ENCODE results near the gene TTC27. TPM values are rescaled to one million over a fixed set of nuclear protein-coding genes. Genes with fewer than 3 reads are reported as not detected.

TTC27 gene
- total and polyA plus RNA-seq, 2 of the 13 experiments (the other 11 are each of a cell fraction or from before 2014, with no cell fraction given): 26.7 to 44.7 TPM

DNA sequence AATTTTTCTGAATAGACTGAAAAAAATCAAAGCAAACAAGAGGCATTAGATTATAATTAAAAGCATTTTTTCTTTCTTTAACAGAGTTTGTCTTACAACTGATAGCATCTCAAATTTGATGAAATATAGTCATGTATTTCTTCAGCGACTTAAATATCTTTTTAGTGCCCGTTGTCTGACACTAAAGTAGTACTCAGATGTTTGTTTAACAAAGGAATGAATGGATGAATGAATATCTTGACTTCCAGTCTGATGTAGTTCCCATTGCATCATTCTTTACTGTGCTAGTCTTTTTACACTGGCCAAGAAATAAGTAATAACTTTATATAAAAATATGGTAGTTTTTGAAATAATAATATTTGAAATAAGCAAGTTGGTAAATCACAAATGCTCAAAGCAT is 111.1 kb downstream of the TTC27 start (continued):
- TF ChIP-seq, protein P1, sequence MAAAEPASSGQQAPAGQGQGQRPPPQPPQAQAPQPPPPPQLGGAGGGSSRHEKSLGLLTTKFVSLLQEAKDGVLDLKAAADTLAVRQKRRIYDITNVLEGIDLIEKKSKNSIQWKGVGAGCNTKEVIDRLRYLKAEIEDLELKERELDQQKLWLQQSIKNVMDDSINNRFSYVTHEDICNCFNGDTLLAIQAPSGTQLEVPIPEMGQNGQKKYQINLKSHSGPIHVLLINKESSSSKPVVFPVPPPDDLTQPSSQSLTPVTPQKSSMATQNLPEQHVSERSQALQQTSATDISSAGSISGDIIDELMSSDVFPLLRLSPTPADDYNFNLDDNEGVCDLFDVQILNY (CRISPR knock-in tag; conservative IDR thresholded peaks at IDR 0.05): no peak

DNA sequence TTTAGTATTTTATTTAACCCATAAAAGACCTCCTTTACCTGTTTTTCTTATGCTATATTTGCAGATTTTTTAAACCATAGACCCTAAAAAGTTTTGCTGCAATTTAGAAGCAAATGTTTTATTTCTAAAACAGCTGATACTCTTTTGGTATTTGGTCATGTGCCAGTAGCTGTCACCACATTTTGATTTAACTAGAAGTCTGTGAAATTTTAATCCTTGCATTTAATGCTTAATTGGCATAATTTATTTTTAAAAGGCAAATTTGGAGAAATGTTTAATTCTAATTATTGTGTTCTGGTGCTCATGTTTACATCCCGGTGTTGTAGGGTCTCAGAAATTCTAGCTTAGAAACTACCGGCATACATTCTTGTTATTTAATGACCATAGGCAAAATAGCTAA is 111.8 kb downstream of the TTC27 start:
- ATAC-seq: no peak
- no peak overlapping the region for H2AFZ ChIP-seq (ENCODE audit: low read length)
- no peaks in the 10 kb centered on the region for H3K27me3 ChIP-seq (ENCODE audit: control insufficient read depth in 1 of 2, insufficient read depth in 2 of 2, low read length in 2 of 2)
- ChIA-PET POLR2A (no interaction called here), CTCF (ENCODE audit: low intra/inter-chr PET ratio, low total read pairs) (no interaction called here)
- H3K4me2 ChIP-seq (ENCODE audit: low read depth, low read length): no peak overlapping the region
- H3K27ac ChIP-seq (ENCODE audit: extremely low read length, insufficient read depth, low read length): no peak overlapping the region
- WGBS (ENCODE audit: low lambda C conversion rate): 98% methylated on average over 2 of the region's 2 CpGs
- no peaks in the 10 kb centered on the region for H3K4me1 ChIP-seq (ENCODE audit: insufficient read depth, low read length)
- BruUV-seq (replicated peaks): no TSS peak
- no peaks in the 10 kb centered on the region for H4K20me1 ChIP-seq (ENCODE audit: insufficient read depth, low read length)
- intact Hi-C loops (cut with micrococcal nuclease; ENCODE audit: unreplicated experiment): no loop called here
- no peaks in the 10 kb centered on the region for H3K9me3 ChIP-seq (ENCODE audit: low read length)
- DNase-seq (ENCODE audit: low spot score): no peak
- no peak for TF ChIP-seq PPARG (CRISPR knock-in tag; conservative IDR thresholded peaks at IDR 0.05)
- no peak for TF ChIP-seq HIVEP1 (CRISPR knock-in tag; IDR thresholded peaks at IDR 0.05)
- TF ChIP-seq MAFF (IDR thresholded peaks at IDR 0.05; ENCODE audit: low read depth, low read length): peak; percentile 82
- TF ChIP-seq MAFK (conservative IDR thresholded peaks at IDR 0.05 in 1 of 2, IDR thresholded peaks at IDR 0.05 in 1 of 2; ENCODE audit: low read length in 2 of 2): peak; percentile 74 to 84
- no peak for TF ChIP-seq ZNF12 (CRISPR knock-in tag; IDR thresholded peaks at IDR 0.05)
- TF ChIP-seq NBN (conservative IDR thresholded peaks at IDR 0.05): no peak
- no peak for TF ChIP-seq GPN1 (CRISPR knock-in tag; IDR thresholded peaks at IDR 0.05; ENCODE audit: borderline replicate concordance)
- FAIRE-seq: no peak
- no peaks in the 10 kb centered on the region for H3K79me2 ChIP-seq (ENCODE audit: insufficient read depth, low read length)
- no peak overlapping the region for H3K4me3 ChIP-seq (replicated peaks in 1 of 3; ENCODE audit: insufficient read depth in 1 of 3, low read depth in 2 of 3, low read length in 3 of 3)
- H3K9ac ChIP-seq (ENCODE audit: insufficient read depth, low read depth, low read length): no peak overlapping the region
- H3K36me3 ChIP-seq (replicated peaks in 1 of 2; ENCODE audit: control insufficient read depth in 1 of 2, insufficient read depth in 2 of 2, low read length in 2 of 2): peaks cover 4 to 22% of the 10 kb centered on the region in 2 experiments
- in situ Hi-C loops (cut with HindIII; ENCODE audit: extremely low pct_ligation_motif_present, low pct_unique_long_range_greater_than_20kb): no loop called here

DNA sequence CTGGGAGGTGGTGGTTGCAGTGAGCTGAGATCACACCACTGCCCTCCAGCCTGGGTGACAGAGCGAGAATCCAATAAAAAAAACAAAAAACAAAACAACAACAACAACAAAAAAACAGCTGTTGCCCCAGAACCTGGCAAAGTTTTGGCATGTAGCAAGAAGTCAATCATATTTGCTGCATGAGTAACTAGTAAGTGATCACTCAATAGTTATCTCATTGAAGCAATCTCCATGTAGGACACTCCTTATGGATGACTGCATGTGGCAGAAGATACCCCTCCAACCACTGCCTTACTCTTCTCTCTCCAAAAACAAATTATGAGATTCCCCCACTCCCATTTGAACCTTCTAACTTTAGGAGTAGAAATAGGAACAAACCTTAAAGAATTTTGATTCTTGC is 113.7 kb downstream of the TTC27 start:
- intact Hi-C loops (cut with micrococcal nuclease; ENCODE audit: unreplicated experiment): no loop called here
- ChIA-PET POLR2A (no interaction called here), CTCF (ENCODE audit: low intra/inter-chr PET ratio, low total read pairs) (no interaction called here)
- H3K27me3 ChIP-seq (ENCODE audit: control insufficient read depth in 1 of 2, insufficient read depth in 2 of 2, low read length in 2 of 2): no peaks in the 10 kb centered on the region
- peaks cover 4 to 21% of the 10 kb centered on the region in 2 experiments for H3K36me3 ChIP-seq (replicated peaks in 1 of 2; ENCODE audit: control insufficient read depth in 1 of 2, insufficient read depth in 2 of 2, low read length in 2 of 2)
- no peak overlapping the region for H3K4me3 ChIP-seq (replicated peaks in 1 of 3; ENCODE audit: insufficient read depth in 1 of 3, low read depth in 2 of 3, low read length in 3 of 3)
- no peak overlapping the region for H3K4me2 ChIP-seq (ENCODE audit: low read depth, low read length)
- H3K79me2 ChIP-seq (ENCODE audit: insufficient read depth, low read length): no peaks in the 10 kb centered on the region
- H3K9me3 ChIP-seq (ENCODE audit: low read length): no peaks in the 10 kb centered on the region
- no peak for FAIRE-seq
- H3K9ac ChIP-seq (ENCODE audit: insufficient read depth, low read depth, low read length): no peak overlapping the region
- BruUV-seq (replicated peaks): no TSS peak
- in situ Hi-C loops (cut with HindIII; ENCODE audit: extremely low pct_ligation_motif_present, low pct_unique_long_range_greater_than_20kb): no loop called here
- DNase-seq (ENCODE audit: low spot score): no peak
- H3K4me1 ChIP-seq (ENCODE audit: insufficient read depth, low read length): no peaks in the 10 kb centered on the region
- ATAC-seq: no peak
- H4K20me1 ChIP-seq (ENCODE audit: insufficient read depth, low read length): no peaks in the 10 kb centered on the region
- H3K27ac ChIP-seq (ENCODE audit: extremely low read length, insufficient read depth, low read length): no peak overlapping the region
- no peak overlapping the region for H2AFZ ChIP-seq (ENCODE audit: low read length)
- WGBS (ENCODE audit: low lambda C conversion rate): 98% methylated on average over 1 of the region's 1 CpG
- TF ChIP-seq HMGA1 (CRISPR knock-in tag; conservative IDR thresholded peaks at IDR 0.05) (no peak), CREM (IDR thresholded peaks at IDR 0.05) (no peak), CREM (CRISPR knock-in tag; IDR thresholded peaks at IDR 0.05) (no peak), MED13 (CRISPR knock-in tag; IDR thresholded peaks at IDR 0.05) (no peak), CCAR2 (optimal IDR thresholded peaks at IDR 0.05; ENCODE audit: low read depth, low read length) (no peak)
- TF ChIP-seq, protein P2, sequence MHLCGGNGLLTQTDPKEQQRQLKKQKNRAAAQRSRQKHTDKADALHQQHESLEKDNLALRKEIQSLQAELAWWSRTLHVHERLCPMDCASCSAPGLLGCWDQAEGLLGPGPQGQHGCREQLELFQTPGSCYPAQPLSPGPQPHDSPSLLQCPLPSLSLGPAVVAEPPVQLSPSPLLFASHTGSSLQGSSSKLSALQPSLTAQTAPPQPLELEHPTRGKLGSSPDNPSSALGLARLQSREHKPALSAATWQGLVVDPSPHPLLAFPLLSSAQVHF (CRISPR knock-in tag; IDR thresholded peaks at IDR 0.05): no peak
- TF ChIP-seq, protein P3, sequence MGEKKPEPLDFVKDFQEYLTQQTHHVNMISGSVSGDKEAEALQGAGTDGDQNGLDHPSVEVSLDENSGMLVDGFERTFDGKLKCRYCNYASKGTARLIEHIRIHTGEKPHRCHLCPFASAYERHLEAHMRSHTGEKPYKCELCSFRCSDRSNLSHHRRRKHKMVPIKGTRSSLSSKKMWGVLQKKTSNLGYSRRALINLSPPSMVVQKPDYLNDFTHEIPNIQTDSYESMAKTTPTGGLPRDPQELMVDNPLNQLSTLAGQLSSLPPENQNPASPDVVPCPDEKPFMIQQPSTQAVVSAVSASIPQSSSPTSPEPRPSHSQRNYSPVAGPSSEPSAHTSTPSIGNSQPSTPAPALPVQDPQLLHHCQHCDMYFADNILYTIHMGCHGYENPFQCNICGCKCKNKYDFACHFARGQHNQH (CRISPR knock-in tag; IDR thresholded peaks at IDR 0.05): no peak
- TF ChIP-seq, protein P4, sequence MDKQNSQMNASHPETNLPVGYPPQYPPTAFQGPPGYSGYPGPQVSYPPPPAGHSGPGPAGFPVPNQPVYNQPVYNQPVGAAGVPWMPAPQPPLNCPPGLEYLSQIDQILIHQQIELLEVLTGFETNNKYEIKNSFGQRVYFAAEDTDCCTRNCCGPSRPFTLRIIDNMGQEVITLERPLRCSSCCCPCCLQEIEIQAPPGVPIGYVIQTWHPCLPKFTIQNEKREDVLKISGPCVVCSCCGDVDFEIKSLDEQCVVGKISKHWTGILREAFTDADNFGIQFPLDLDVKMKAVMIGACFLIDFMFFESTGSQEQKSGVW (CRISPR knock-in tag; IDR thresholded peaks at IDR 0.05; ENCODE audit: borderline replicate concordance): no peak

All from HepG2 (cell line).